ENCODE data around the gene RFPL2. TPM values are rescaled to one million over a fixed set of nuclear protein-coding genes. Genes with fewer than 3 reads are reported as not detected.
"Not testable (repeated sequence)": the region's sequence is repeated elsewhere in the genome, so short reads cannot be mapped to it uniquely, and the experiment has no call there.

RFPL2 gene
- total RNA-seq, 1 experiment from 2014 or later, result not detected

GRCh38 chr22:32175115-32175514 lies 29.8 kb downstream of the RFPL2 start:
- Mint-ChIP-seq H3K36me3 (ENCODE audit: insufficient read depth, unreplicated experiment) (peaks cover 4% of the 10 kb centered on the region), H3K27ac (ENCODE audit: unreplicated experiment) (no peak overlapping the region), H3K4me3 (ENCODE audit: unreplicated experiment) (no peak overlapping the region), H3K9me3 (ENCODE audit: unreplicated experiment) (no peaks in the 10 kb centered on the region), H3K27me3 (ENCODE audit: insufficient read depth, unreplicated experiment) (peaks cover 16% of the 10 kb centered on the region), H3K4me1 (ENCODE audit: low read depth, unreplicated experiment) (no peaks in the 10 kb centered on the region)
- DNase-seq, result no peak
- no TSS peak for BruUV-seq (replicated peaks)
- Histone ChIP-seq H3K36me3 (ENCODE audit: control insufficient read depth, insufficient read depth, low read length) (no peaks in the 10 kb centered on the region), H3K4me1 (no peaks in the 10 kb centered on the region), H3K9me3 (no peaks in the 10 kb centered on the region), H3K27me3 (replicated peaks; ENCODE audit: control insufficient read depth, insufficient read depth, low read length) (no peaks in the 10 kb centered on the region; the same call in 1 of the 2 replicates), H3K4me3 (ENCODE audit: low read depth, low read length) (no peak overlapping the region)
- TF ChIP-seq CTCF (IDR thresholded peaks at IDR 0.05; ENCODE audit: insufficient read depth in 1 of 2, low read depth in 1 of 2, low read length in 1 of 2, severe bottlenecking in 1 of 2, unreplicated experiment in 1 of 2), result no peak
- ChIA-PET POLR2A (no interaction called here), CTCF (no interaction called here)
- intact Hi-C loops (cut with micrococcal nuclease; ENCODE audit: unreplicated experiment), result no loop called here

GRCh38 chr22:32165681-32166080 lies 39.2 kb downstream of the RFPL2 start:
- Mint-ChIP-seq H3K27ac (ENCODE audit: unreplicated experiment) (no peak overlapping the region), H3K9me3 (ENCODE audit: unreplicated experiment) (no peaks in the 10 kb centered on the region), H3K36me3 (ENCODE audit: insufficient read depth, unreplicated experiment) (no peaks in the 10 kb centered on the region), H3K4me3 (ENCODE audit: unreplicated experiment) (no peak overlapping the region), H3K27me3 (ENCODE audit: insufficient read depth, unreplicated experiment) (peaks cover 3% of the 10 kb centered on the region), H3K4me1 (ENCODE audit: low read depth, unreplicated experiment) (no peaks in the 10 kb centered on the region)
- DNase-seq, result no peak
- Histone ChIP-seq H3K9me3 (no peaks in the 10 kb centered on the region), H3K4me3 (ENCODE audit: low read depth, low read length) (no peak overlapping the region), H3K27me3 (replicated peaks; ENCODE audit: control insufficient read depth, insufficient read depth, low read length) (no peaks in the 10 kb centered on the region), H3K36me3 (ENCODE audit: control insufficient read depth, insufficient read depth, low read length) (no peaks in the 10 kb centered on the region), H3K4me1 (no peaks in the 10 kb centered on the region)
- ChIA-PET POLR2A (no interaction called here), CTCF (no interaction called here)
- intact Hi-C loops (cut with micrococcal nuclease; ENCODE audit: unreplicated experiment), result no loop called here
- no peak for TF ChIP-seq CTCF (IDR thresholded peaks at IDR 0.05; ENCODE audit: insufficient read depth in 1 of 2, low read depth in 1 of 2, low read length in 1 of 2, severe bottlenecking in 1 of 2, unreplicated experiment in 1 of 2)
- no TSS peak for BruUV-seq (replicated peaks)

- intact Hi-C loops (cut with micrococcal nuclease; ENCODE audit: unreplicated experiment), result no loop called here
- TF ChIP-seq CTCF (IDR thresholded peaks at IDR 0.05; ENCODE audit: insufficient read depth in 1 of 2, low read depth in 1 of 2, low read length in 1 of 2, severe bottlenecking in 1 of 2, unreplicated experiment in 1 of 2), result no peak
- Mint-ChIP-seq H3K9me3 (ENCODE audit: unreplicated experiment) (no peaks in the 10 kb centered on the region), H3K36me3 (ENCODE audit: insufficient read depth, unreplicated experiment) (no peaks in the 10 kb centered on the region), H3K27me3 (ENCODE audit: insufficient read depth, unreplicated experiment) (peaks cover 3% of the 10 kb centered on the region), H3K4me1 (ENCODE audit: low read depth, unreplicated experiment) (no peaks in the 10 kb centered on the region), H3K27ac (ENCODE audit: unreplicated experiment) (no peak overlapping the region), H3K4me3 (ENCODE audit: unreplicated experiment) (no peak overlapping the region)
- no peaks in the 10 kb centered on the region for H3K4me1 ChIP-seq
- no TSS peak for BruUV-seq (replicated peaks)
- no peak overlapping the region for H3K4me3 ChIP-seq (ENCODE audit: low read depth, low read length)
- no peaks in the 10 kb centered on the region for H3K9me3 ChIP-seq
- no peaks in the 10 kb centered on the region for H3K27me3 ChIP-seq (replicated peaks; ENCODE audit: control insufficient read depth, insufficient read depth, low read length)
- no peak for DNase-seq
- no peaks in the 10 kb centered on the region for H3K36me3 ChIP-seq (ENCODE audit: control insufficient read depth, insufficient read depth, low read length)
- POLR2A ChIA-PET, result no interaction called here
- CTCF ChIA-PET, result interaction anchor here (0.6 kb wide), 1 partner anchor 40 kb away, joined by 3 read pairs; the partner anchor contains the start of gene RFPL2
These were observed 40.6 kb downstream of the RFPL2 start for GRCh38 chr22:32164075-32164860.

GRCh38 chr22:32160411-32160810 lies 44.5 kb downstream of the RFPL2 start:
- DNase-seq; H3K4me3 Mint-ChIP-seq (ENCODE audit: unreplicated experiment); POLR2A ChIA-PET; H3K27ac Mint-ChIP-seq (ENCODE audit: unreplicated experiment); H3K9me3 ChIP-seq; H3K36me3 ChIP-seq (ENCODE audit: control insufficient read depth, insufficient read depth, low read length); H3K9me3 Mint-ChIP-seq (ENCODE audit: unreplicated experiment); H3K27me3 Mint-ChIP-seq (ENCODE audit: insufficient read depth, unreplicated experiment); CTCF ChIA-PET; BruUV-seq (replicated peaks); H3K4me1 ChIP-seq; H3K4me3 ChIP-seq (ENCODE audit: low read depth, low read length); H3K36me3 Mint-ChIP-seq (ENCODE audit: insufficient read depth, unreplicated experiment); H3K4me1 Mint-ChIP-seq (ENCODE audit: low read depth, unreplicated experiment); intact Hi-C loops (cut with micrococcal nuclease; ENCODE audit: unreplicated experiment); H3K27me3 ChIP-seq (replicated peaks; ENCODE audit: control insufficient read depth, insufficient read depth, low read length): not testable (repeated sequence)
